Endothelial cell of umbilical vein (primary cell): ENCODE data around the gene CDH2. TPM values are rescaled to one million over a fixed set of nuclear protein-coding genes. Genes with fewer than 3 reads are reported as not detected.

Experiments used
- BruUV-seq: library from RNA; stranded (reverse); fragments of 400-500 nt; replicated peaks from 2 replicates; lab custom pipeline; 2021; lab: Mats Ljungman, UMichigan
- CTCF ChIA-PET: fragments of 300-600, 350-600 bp; sonication (Branson Sonifier 250); formaldehyde crosslinking; loops from one replicate; lab custom pipeline; 2021; ENCODE audit warnings: antibody characterized with exemption, inconsistent platforms; lab: Charles Lee
- POLR2A ChIA-PET: fragments of 300-600, 350-600 bp; sonication (Branson Sonifier 250); formaldehyde crosslinking; loops from one replicate; lab custom pipeline; 2021; ENCODE audit warnings: antibody characterized with exemption, inconsistent platforms; lab: Charles Lee
- DNase-seq: peaks from one replicate; pipeline ENCODE4 v3.0.0-alpha.2; 2011; ENCODE audit warnings: low read depth, low spot score
- FAIRE-seq: peaks from 2 replicates; lab custom pipeline; 2011; peaks lifted over from hg19 to GRCh38; lab: Jason Lieb, UNC
- H2AFZ ChIP-seq: 2 replicates; pipeline ENCODE4 v1.6.0; 2012; ENCODE audit warnings: low read depth, low read length, control low read depth, inconsistent platforms
- H3K27ac ChIP-seq: 2 replicates; pipeline ENCODE4 v1.5.1; 2011; ENCODE audit warnings: low read depth, mild to moderate bottlenecking, control low read depth, low read length, moderate library complexity; ENCODE audit not compliant: insufficient read depth
- H3K27me3 ChIP-seq, 2 experiments: 2 replicates each; pipeline versions ENCODE4 v1.6.0 to v1.6.1; 2011; ENCODE audit warnings: low read length in 2 of 2, mixed read lengths in 1 of 2; ENCODE audit not compliant: control insufficient read depth in 2 of 2, insufficient read depth in 2 of 2
- H3K36me3 ChIP-seq, 2 experiments: 2 replicates in 1 of 2; 3 replicates in 1 of 2; pipeline ENCODE4 v1.5.1; 2011; ENCODE audit warnings: low read length in 2 of 2, mild to moderate bottlenecking in 1 of 2, moderate library complexity in 1 of 2; ENCODE audit not compliant: control insufficient read depth in 2 of 2, insufficient read depth in 2 of 2; ENCODE audit errors: extremely low read depth in 1 of 2
- H3K4me1 ChIP-seq: 3 replicates; pipeline ENCODE4 v1.5.1; 2011; ENCODE audit warnings: mild to moderate bottlenecking, low read length; ENCODE audit not compliant: control insufficient read depth, insufficient read depth; ENCODE audit errors: extremely low read depth
- H3K4me2 ChIP-seq: 2 replicates; pipeline ENCODE4 v1.6.1; 2011; ENCODE audit warnings: low read length, control low read depth, mixed read lengths; ENCODE audit not compliant: insufficient read depth
- H3K4me3 ChIP-seq, 3 experiments: fragments of 200-600 bp in 1 of 3; sonication (generic), shearing (Covaris generic) in 1 of 3; replicated peaks in 1 of 3; 2 replicates each; pipeline ENCODE4 v1.5.1; 2011 to 2016; ENCODE audit warnings: control low read depth in 3 of 3, low read length in 3 of 3, mild to moderate bottlenecking in 2 of 3, inconsistent platforms in 1 of 3, low read depth in 1 of 3, moderate library complexity in 1 of 3; ENCODE audit not compliant: insufficient read depth in 1 of 3
- H3K79me2 ChIP-seq: 2 replicates; pipeline ENCODE4 v1.6.0; 2012; ENCODE audit warnings: low read length, inconsistent platforms; ENCODE audit not compliant: control insufficient read depth, insufficient read depth
- H3K9ac ChIP-seq: replicated peaks from 2 replicates; pipeline ENCODE3; 2011; ENCODE audit warnings: low read length, control low read depth; ENCODE audit not compliant: insufficient read depth; ENCODE audit errors: extremely low read depth
- H3K9me1 ChIP-seq: replicated peaks from 3 replicates; pipeline ENCODE4 v1.6.0; 2011; ENCODE audit warnings: mild to moderate bottlenecking, low read length; ENCODE audit not compliant: control insufficient read depth, insufficient read depth; ENCODE audit errors: extremely low read depth
- H3K9me3 ChIP-seq: replicated peaks from 2 replicates; pipeline ENCODE4 v1.5.1; 2012; ENCODE audit warnings: low read length, inconsistent platforms; ENCODE audit not compliant: control insufficient read depth, insufficient read depth
- H4K20me1 ChIP-seq: replicated peaks from 2 replicates; pipeline ENCODE3; 2011; ENCODE audit warnings: mild to moderate bottlenecking, low read length; ENCODE audit not compliant: control insufficient read depth, insufficient read depth; ENCODE audit errors: extremely low read depth
- CTCF ChIP-seq, 2 donors: IDR thresholded peaks; 1 replicate in 1 of 2; 2 replicates in 1 of 2; pipeline ENCODE4 v1.5.1; 2011; ENCODE audit warnings: low read length in 2 of 2, mild to moderate bottlenecking in 2 of 2, moderate library complexity in 2 of 2, control low read depth in 1 of 2, inconsistent platforms in 1 of 2, low read depth in 1 of 2; ENCODE audit not compliant: insufficient read depth in 1 of 2; ENCODE audit errors: extremely low read depth in 1 of 2
- EZH2 ChIP-seq: IDR thresholded peaks from 2 replicates; pipeline ENCODE4 v1.6.1; 2012; ENCODE audit warnings: borderline replicate concordance, low read depth, mild to moderate bottlenecking, moderate library complexity, low read length, inconsistent platforms; ENCODE audit not compliant: severe bottlenecking
- FOS ChIP-seq: IDR thresholded peaks from 2 replicates; pipeline ENCODE4 v1.6.1; 2011; ENCODE audit warnings: mild to moderate bottlenecking, low read length, moderate library complexity, borderline replicate concordance; ENCODE audit not compliant: insufficient read depth
- GATA2 ChIP-seq: IDR thresholded peaks from 2 replicates; pipeline ENCODE4 v1.7.0; 2011; ENCODE audit warnings: low read depth, mild to moderate bottlenecking, moderate library complexity, mixed read lengths, low read length; ENCODE audit not compliant: insufficient read length, insufficient read depth
- JUN ChIP-seq: IDR thresholded peaks from 2 replicates; pipeline ENCODE4 v1.6.1; 2011; ENCODE audit warnings: borderline replicate concordance, low read depth; ENCODE audit not compliant: insufficient read length, insufficient read depth
- MYC ChIP-seq: IDR thresholded peaks from one replicate; pipeline ENCODE4 v1.6.1; 2011; ENCODE audit warnings: mild to moderate bottlenecking, low read depth, low read length
- POLR2A ChIP-seq: IDR thresholded peaks from 2 replicates; pipeline ENCODE4 v1.6.1; 2012; ENCODE audit warnings: low read depth, mild to moderate bottlenecking, control low read depth, low read length
- POLR2AphosphoS5 ChIP-seq: IDR thresholded peaks from 2 replicates; pipeline ENCODE4 v1.6.1; 2012; ENCODE audit warnings: low read depth, mild to moderate bottlenecking, control low read depth, low read length, moderate library complexity; ENCODE audit not compliant: insufficient read depth
- dilution Hi-C: fragments of 300-500 bp; cut with MboI; formaldehyde crosslinking; loops from one replicate; pipeline ENCODE4 v1.15.0; 2019; ENCODE audit warnings: low sequenced_read_pairs; ENCODE audit not compliant: extremely low pct_ligation_motif_present
- intact Hi-C: fragments of 100-400 bp; cut with micrococcal nuclease; formaldehyde crosslinking; loops from one replicate; pipeline ENCODE4 v1.10.0; 2022
- polyA plus RNA-seq, 4 experiments: library from polyadenylated mRNA; depleted of rRNA in 3 of 4; stranded (reverse) in 3 of 4; unstranded in 1 of 4; fragments of >200 nt; gene quantifications; 2 replicates each; pipeline versions ENCODE4 v1.2.1 to v1.2.3, GENCODE V29; 2011 to 2012; ENCODE audit warnings: missing spikeins in 1 of 4
- total RNA-seq: library from RNA; stranded (reverse); gene quantifications from 2 replicates; pipeline ENCODE4 v1.2.3, GENCODE V29; 2021
- TF ChIP-seq, protein P1 (sequence below): IDR thresholded peaks from 2 replicates; pipeline ENCODE4 v1.6.1; 2011; ENCODE audit not compliant: insufficient read depth, insufficient read length

The CDH2 gene
- total and polyA plus RNA-seq, 2 donors (not counting 3 experiments of a cell fraction or from before 2014, with no cell fraction given): 37.6 to 59.5 TPM

DNA sequence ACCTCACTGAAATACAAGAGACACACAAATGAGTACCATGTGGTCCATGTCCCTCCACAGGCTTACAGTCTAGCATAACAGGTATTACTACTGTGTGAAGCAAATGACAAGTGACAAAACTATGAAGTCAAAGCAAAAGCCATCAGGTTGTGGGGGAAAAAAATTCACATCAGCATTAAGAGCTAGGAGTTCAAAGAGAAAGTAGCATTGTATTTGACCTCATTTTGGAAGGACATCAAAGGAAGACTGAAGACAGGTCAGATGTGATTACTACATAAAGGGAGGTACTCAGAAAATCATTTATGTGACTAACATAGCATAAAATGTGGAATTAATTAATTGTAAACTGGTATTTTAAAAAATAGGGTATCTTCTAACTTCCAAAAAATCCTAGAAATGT, 224.2 kb downstream of the CDH2 start:
- Histone ChIP-seq H3K4me2 (no peak overlapping the region), H3K9me1 (no peaks in the 10 kb centered on the region), H3K9me3 (no peaks in the 10 kb centered on the region), H3K9ac (no peak overlapping the region), H3K27ac (no peak overlapping the region), H4K20me1 (no peaks in the 10 kb centered on the region), H3K36me3 (no peaks in the 10 kb centered on the region), H3K4me1 (no peaks in the 10 kb centered on the region), H3K27me3 (no peaks in the 10 kb centered on the region), H2AFZ (no peak overlapping the region), H3K79me2 (no peaks in the 10 kb centered on the region), H3K4me3 (no peak overlapping the region)
- POLR2A ChIA-PET: no interaction called here
- no TSS peak for BruUV-seq
- CTCF ChIA-PET: interaction anchor here (2.0 kb wide), 1 partner anchor 10 kb away, joined by 7 read pairs; no protein-coding TSS in a partner anchor
- no peak for TF ChIP-seq FOS
- TF ChIP-seq EZH2: no peak
- TF ChIP-seq POLR2A: no peak
- no peak for TF ChIP-seq CTCF (IDR thresholded peaks at IDR 0.05; ENCODE audit: extremely low read depth in 1 of 2, insufficient read depth in 1 of 2, low read depth in 1 of 2, low read length in 2 of 2)
- no peak for TF ChIP-seq JUN
- TF ChIP-seq GATA2: no peak
- no peak for TF ChIP-seq POLR2AphosphoS5
- TF ChIP-seq, protein P1, sequence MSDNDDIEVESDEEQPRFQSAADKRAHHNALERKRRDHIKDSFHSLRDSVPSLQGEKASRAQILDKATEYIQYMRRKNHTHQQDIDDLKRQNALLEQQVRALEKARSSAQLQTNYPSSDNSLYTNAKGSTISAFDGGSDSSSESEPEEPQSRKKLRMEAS: no peak
- no peak for TF ChIP-seq MYC
- DNase-seq (no peak), FAIRE-seq (no peak)
- intact Hi-C loops (no loop called here), dilution Hi-C loops (no loop called here)
